Ectodermal cell (in vitro differentiated cells): ENCODE measurements around the gene PDXK.

Experiments used
- H3K27ac ChIP-seq: 2 replicates; pipeline ENCODE4 v1.7.0; 2013; ENCODE audit warnings: mild to moderate bottlenecking, low read depth, low read length; ENCODE audit not compliant: insufficient read depth, poor library complexity, severe bottlenecking
- H3K27me3 ChIP-seq: 2 replicates; pipeline ENCODE4 v1.7.0; 2013; ENCODE audit warnings: mild to moderate bottlenecking, low read length; ENCODE audit not compliant: insufficient read depth, control insufficient read depth, poor library complexity, severe bottlenecking
- H3K36me3 ChIP-seq: one replicate; pipeline ENCODE4 v1.7.0; 2013; ENCODE audit warnings: low read length; ENCODE audit not compliant: control insufficient read depth, insufficient read depth
- H3K4me1 ChIP-seq: one replicate; pipeline ENCODE4 v1.7.0; 2013; ENCODE audit warnings: low read length; ENCODE audit not compliant: control insufficient read depth, insufficient read depth
- H3K4me3 ChIP-seq: 2 replicates; pipeline ENCODE4 v1.7.0; 2013; ENCODE audit warnings: low read depth, low read length, control low read depth; ENCODE audit not compliant: insufficient read depth
- H3K9me3 ChIP-seq: 2 replicates; pipeline ENCODE4 v1.7.0; 2013; ENCODE audit warnings: mild to moderate bottlenecking, low read length, moderate library complexity; ENCODE audit not compliant: control insufficient read depth
- WGBS, 2 experiments: methylation state at CpG; one replicate each; pipeline ENCODE4 v1.1.7; 2013; ENCODE audit warnings: missing lambda C conversion rate in 2 of 2; 5-methylcytosine and 5-hydroxymethylcytosine counted together

PDXK gene

GRCh38 chr21:43687566-43688399, 31.1 kb upstream of the PDXK start:
- Histone ChIP-seq H3K27ac (no peak overlapping the region), H3K9me3 (no peaks in the 10 kb centered on the region), H3K27me3 (no peaks in the 10 kb centered on the region), H3K36me3 (peaks cover 59% of the 10 kb centered on the region), H3K4me1 (no peaks in the 10 kb centered on the region), H3K4me3 (no peak overlapping the region)
- 95 to 96% methylated on average over 27 of the region's 27 CpGs for WGBS, 2 experiments

GRCh38 chr21:43688906-43689305, 30.0 kb upstream of the PDXK start:
- Histone ChIP-seq H3K36me3 (peaks cover 63% of the 10 kb centered on the region), H3K9me3 (no peaks in the 10 kb centered on the region), H3K4me1 (no peaks in the 10 kb centered on the region), H3K4me3 (no peak overlapping the region), H3K27me3 (no peaks in the 10 kb centered on the region), H3K27ac (no peak overlapping the region)
- WGBS, 2 experiments = 96% methylated on average over 12 of the region's 12 CpGs

DNA sequence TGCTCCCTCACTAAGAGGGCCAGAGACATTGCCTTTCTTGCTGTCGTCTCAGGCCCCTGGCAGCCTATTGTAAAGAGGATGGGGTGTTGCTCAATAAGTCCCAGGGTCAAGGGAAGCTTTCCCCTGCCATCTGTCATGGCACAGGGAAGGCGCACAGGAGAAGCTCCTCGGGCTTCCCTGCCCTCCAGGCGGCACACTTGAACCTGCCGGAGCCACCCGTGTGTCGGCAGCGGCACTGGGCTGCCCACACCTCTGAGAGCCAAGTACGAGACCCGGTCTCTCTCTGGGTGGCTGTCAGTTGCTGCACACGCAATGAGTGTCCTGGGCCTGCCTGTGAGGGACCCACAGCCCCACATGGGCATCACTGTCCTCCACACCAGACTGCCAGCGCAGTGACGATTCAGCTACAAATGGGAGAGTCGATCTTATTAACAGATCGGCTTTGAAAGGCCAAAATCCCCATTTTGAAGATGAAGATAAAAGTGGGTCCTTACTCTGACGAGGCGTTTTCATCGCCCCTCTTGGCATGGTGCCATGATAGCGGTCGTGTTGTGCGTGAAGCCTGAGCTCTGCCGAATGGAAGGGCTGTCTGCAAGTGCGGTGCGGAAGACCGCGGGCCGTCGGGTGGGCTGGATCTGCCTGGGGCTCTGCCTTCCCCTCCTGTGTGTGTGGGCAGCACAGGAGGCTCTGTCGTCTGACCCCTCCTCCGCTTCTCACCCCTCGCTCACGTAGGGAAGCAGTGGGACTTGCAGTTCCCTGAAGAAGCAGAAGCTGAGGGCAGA, 29.2 kb upstream of the PDXK start:
- H3K4me1 ChIP-seq = no peaks in the 10 kb centered on the region
- WGBS, 2 experiments = 95 to 97% methylated on average over 32 of the region's 32 CpGs
- no peaks in the 10 kb centered on the region for H3K9me3 ChIP-seq
- no peaks in the 10 kb centered on the region for H3K27me3 ChIP-seq
- no peak overlapping the region for H3K4me3 ChIP-seq
- peaks cover 57% of the 10 kb centered on the region for H3K36me3 ChIP-seq
- H3K27ac ChIP-seq = no peak overlapping the region

GRCh38 chr21:43690346-43690745, 28.6 kb upstream of the PDXK start:
- Histone ChIP-seq H3K36me3 (peaks cover 53% of the 10 kb centered on the region), H3K4me3 (no peak overlapping the region), H3K4me1 (no peaks in the 10 kb centered on the region), H3K9me3 (no peaks in the 10 kb centered on the region), H3K27ac (no peak overlapping the region), H3K27me3 (no peaks in the 10 kb centered on the region)
- 94 to 95% methylated on average over 7 of the region's 7 CpGs for WGBS, 2 experiments

DNA sequence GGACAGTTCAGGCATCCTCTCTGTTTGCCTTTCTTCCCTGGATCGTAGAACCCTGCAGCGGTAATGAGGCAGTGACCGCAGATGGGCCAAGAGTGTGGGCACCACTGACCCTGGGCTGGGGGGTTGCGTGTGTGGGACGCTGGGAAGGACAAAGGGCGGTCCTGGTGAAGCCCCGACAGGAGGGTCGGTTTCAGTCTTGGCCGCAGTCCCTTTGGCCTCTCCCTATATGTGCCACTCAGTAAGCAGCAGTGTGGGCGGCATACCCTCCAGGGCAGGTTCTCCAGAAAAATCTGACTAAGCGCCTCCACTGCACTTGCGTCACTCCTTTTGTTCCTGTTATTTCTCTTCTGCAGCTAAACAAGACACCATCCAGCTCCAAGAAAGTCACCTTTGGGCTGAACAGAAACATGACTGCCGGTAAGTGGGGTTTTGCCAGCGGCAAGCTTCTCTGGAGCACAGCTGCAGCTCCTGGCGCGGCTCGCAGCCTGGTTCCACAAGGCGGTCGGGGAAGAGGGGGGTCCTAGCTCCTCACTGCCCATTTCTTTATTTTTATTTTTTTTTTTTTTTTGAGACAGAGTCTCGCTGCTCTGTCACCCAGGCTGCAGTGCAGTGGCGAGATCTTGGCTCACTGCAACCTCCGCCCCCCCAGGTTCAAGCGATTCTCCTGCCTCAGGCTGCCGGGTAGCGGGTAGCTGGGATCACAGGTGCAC, 27.7 kb upstream of the PDXK start:
- H3K27me3 ChIP-seq = no peaks in the 10 kb centered on the region
- H3K4me1 ChIP-seq = no peaks in the 10 kb centered on the region
- H3K36me3 ChIP-seq = peaks cover 46% of the 10 kb centered on the region
- WGBS, 2 experiments = 96% methylated on average over 25 of the region's 25 CpGs
- H3K27ac ChIP-seq = no peak overlapping the region
- no peaks in the 10 kb centered on the region for H3K9me3 ChIP-seq
- no peak overlapping the region for H3K4me3 ChIP-seq

- H3K4me3 ChIP-seq = no peak overlapping the region
- peaks cover 40% of the 10 kb centered on the region for H3K36me3 ChIP-seq
- H3K27me3 ChIP-seq = no peaks in the 10 kb centered on the region
- 95 to 96% methylated on average over 10 of the region's 10 CpGs for WGBS, 2 experiments
- H3K9me3 ChIP-seq = no peaks in the 10 kb centered on the region
- no peak overlapping the region for H3K27ac ChIP-seq
- H3K4me1 ChIP-seq = no peaks in the 10 kb centered on the region
Observed at GRCh38 chr21:43691801-43692200, 27.1 kb upstream of the PDXK start.

DNA sequence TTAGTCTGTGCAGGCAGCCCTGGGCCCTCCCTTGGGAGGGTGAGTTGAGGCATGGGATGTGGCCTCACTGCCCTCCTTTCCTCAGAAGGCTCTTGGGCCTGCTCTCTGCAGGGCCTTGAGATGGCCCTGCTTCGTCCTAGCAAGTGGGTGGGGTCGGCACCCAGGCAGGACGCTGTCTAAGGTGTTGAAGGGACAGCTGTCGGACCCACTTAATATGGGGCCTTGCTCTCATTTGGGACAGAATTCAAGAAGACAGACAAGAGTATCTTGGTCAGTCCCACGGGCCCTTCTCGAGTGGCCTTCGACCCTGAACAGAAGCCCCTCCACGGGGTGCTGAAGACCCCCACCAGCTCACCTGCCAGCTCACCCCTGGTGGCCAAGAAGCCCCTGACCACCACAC, 26.0 kb upstream of the PDXK start:
- Histone ChIP-seq H3K36me3 (peaks cover 29% of the 10 kb centered on the region), H3K4me1 (no peaks in the 10 kb centered on the region), H3K27me3 (no peaks in the 10 kb centered on the region), H3K9me3 (no peaks in the 10 kb centered on the region), H3K27ac (no peak overlapping the region), H3K4me3 (no peak overlapping the region)
- 95% methylated on average over 8 of the region's 8 CpGs for WGBS, 2 experiments

DNA sequence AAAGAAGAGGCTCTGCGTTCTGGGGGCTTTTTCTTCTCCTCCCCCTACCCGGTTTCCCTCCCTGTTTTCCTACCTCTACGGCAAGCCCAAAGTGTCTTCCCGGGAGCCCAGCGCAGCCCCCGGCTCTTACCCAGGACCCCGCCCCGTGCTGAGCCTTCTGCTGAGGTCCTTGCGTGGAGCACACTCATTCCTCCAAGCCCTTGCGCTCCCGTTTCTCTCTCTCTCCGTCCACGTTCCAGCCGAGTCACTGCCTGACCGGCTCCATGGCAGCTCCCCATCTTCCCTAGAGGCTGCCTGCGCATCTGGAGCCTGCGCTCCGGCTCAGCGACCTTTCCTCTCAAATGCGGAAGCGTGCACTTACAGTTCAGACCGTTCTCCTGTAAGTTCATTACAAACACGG, 24.9 kb upstream of the PDXK start:
- no peaks in the 10 kb centered on the region for H3K27me3 ChIP-seq
- no peaks in the 10 kb centered on the region for H3K4me1 ChIP-seq
- peaks cover 18% of the 10 kb centered on the region for H3K36me3 ChIP-seq
- WGBS, 2 experiments = 95% methylated on average over 23 of the region's 23 CpGs
- H3K4me3 ChIP-seq = no peak overlapping the region
- H3K9me3 ChIP-seq = no peaks in the 10 kb centered on the region
- no peak overlapping the region for H3K27ac ChIP-seq

- H3K36me3 ChIP-seq = peaks cover 15% of the 10 kb centered on the region
Observed at GRCh38 chr21:43694437-43695079, 24.4 kb upstream of the PDXK start.

More at GRCh38 chr21:43694437-43695079, 24.4 kb upstream of the PDXK start:
- Histone ChIP-seq H3K9me3 (no peaks in the 10 kb centered on the region), H3K4me3 (no peak overlapping the region), H3K27me3 (no peaks in the 10 kb centered on the region), H3K27ac (no peak overlapping the region), H3K4me1 (no peaks in the 10 kb centered on the region)
- 94 to 95% methylated on average over 27 of the region's 27 CpGs for WGBS, 2 experiments
